SH-SY5Y (cell line): Measurements from ENCODE around the gene TBK1.

ENCODE experiments used
- GATA2 ChIP-seq: IDR thresholded peaks from 2 replicates; pipeline ENCODE4 v1.6.1; 2011; ENCODE audit warnings: mild to moderate bottlenecking, low read depth, low read length
- GATA3 ChIP-seq: IDR thresholded peaks from 2 replicates; pipeline ENCODE4 v1.6.1; 2011; ENCODE audit warnings: low read depth, mild to moderate bottlenecking, low read length, moderate library complexity

- no peak for TF ChIP-seq GATA3
- TF ChIP-seq GATA2, result no peak
These were observed 17.0 kb downstream of the TBK1 start for GRCh38 chr12:64468966-64469365.
